Nephron progenitor cell (in vitro differentiated cells): Measurements from ENCODE around the gene NOP53.
"Not testable (repeated sequence)": the region's sequence is repeated elsewhere in the genome, so short reads cannot be mapped to it uniquely, and the experiment has no call there.

Source experiments
- DNase-seq: peaks from one replicate; pipeline ENCODE4 v3.0.0; 2021
- H3K27ac Mint-ChIP-seq: 2 replicates; pipeline ENCODE4 v1.8.0; 2021; ENCODE audit warnings: mild to moderate bottlenecking, moderate library complexity, mixed read lengths
- H3K27me3 Mint-ChIP-seq: 2 replicates; pipeline ENCODE4 v1.8.0; 2021; ENCODE audit warnings: mild to moderate bottlenecking, low read depth, mixed read lengths; ENCODE audit not compliant: poor library complexity
- H3K36me3 Mint-ChIP-seq: 2 replicates; pipeline ENCODE4 v1.8.0; 2021; ENCODE audit warnings: low read depth, mixed read lengths
- H3K4me1 Mint-ChIP-seq: 2 replicates; pipeline ENCODE4 v1.8.0; 2021; ENCODE audit warnings: mixed read lengths
- H3K4me3 Mint-ChIP-seq: 2 replicates; pipeline ENCODE4 v1.8.0; 2021; ENCODE audit warnings: mild to moderate bottlenecking, moderate library complexity, mixed read lengths
- H3K9me3 Mint-ChIP-seq: 2 replicates; pipeline ENCODE4 v1.8.0; 2021; ENCODE audit warnings: mild to moderate bottlenecking, moderate library complexity, mixed read lengths
- CTCF ChIP-seq: fragments of 200-600 bp; sonication (generic); IDR thresholded peaks from 2 replicates; pipeline ENCODE4 v1.5.0; 2021; ENCODE audit warnings: antibody characterized with exemption

Gene NOP53

DNA sequence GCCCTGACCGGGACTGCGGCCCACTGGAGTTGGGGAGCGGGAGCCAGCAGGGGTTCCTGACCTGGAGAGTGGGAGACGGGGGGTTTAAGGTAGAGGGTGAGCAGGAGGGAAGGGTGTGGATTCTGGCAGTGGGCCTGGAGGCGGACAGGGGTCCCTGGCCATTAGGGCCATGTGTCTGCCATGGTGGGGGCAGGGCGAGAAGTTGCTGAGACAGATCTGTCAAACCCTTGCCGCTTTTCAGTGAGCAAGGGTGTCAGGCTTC is 20.9 kb downstream of the NOP53 start:
- H3K27ac Mint-ChIP-seq, result no peak overlapping the region
- no peaks in the 10 kb centered on the region for H3K9me3 Mint-ChIP-seq
- peaks cover 20% of the 10 kb centered on the region for H3K27me3 Mint-ChIP-seq
- no peak for TF ChIP-seq CTCF
- no peak for DNase-seq
- H3K4me1 Mint-ChIP-seq, result peaks cover 21% of the 10 kb centered on the region
- H3K36me3 Mint-ChIP-seq, result no peaks in the 10 kb centered on the region
- H3K4me3 Mint-ChIP-seq, result no peak overlapping the region

DNA sequence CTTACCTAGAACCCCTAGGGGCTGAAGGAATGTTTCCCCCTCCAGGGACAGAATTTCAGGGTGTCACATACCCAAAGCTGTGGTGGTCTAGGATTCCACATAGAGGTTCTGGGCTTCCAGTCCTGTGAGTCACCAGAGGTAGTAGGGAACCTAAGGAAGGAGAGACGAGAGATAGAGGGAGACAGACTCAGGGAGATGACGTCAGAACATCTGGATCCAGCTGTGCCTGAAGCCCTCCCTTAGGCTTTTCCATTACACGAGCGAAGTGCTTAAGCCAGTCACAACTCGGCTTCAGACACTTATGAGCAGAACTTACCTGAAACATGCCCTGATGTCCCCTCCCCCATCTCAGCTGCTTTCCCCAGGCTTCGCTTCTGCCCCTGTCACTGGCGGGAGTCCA is 21.3 kb downstream of the NOP53 start:
- Mint-ChIP-seq H3K9me3 (no peaks in the 10 kb centered on the region), H3K4me3 (no peak overlapping the region), H3K27me3 (peaks cover 24% of the 10 kb centered on the region), H3K27ac (no peak overlapping the region), H3K4me1 (peaks cover 21% of the 10 kb centered on the region), H3K36me3 (no peaks in the 10 kb centered on the region)
- TF ChIP-seq CTCF, result no peak
- no peak for DNase-seq

DNA sequence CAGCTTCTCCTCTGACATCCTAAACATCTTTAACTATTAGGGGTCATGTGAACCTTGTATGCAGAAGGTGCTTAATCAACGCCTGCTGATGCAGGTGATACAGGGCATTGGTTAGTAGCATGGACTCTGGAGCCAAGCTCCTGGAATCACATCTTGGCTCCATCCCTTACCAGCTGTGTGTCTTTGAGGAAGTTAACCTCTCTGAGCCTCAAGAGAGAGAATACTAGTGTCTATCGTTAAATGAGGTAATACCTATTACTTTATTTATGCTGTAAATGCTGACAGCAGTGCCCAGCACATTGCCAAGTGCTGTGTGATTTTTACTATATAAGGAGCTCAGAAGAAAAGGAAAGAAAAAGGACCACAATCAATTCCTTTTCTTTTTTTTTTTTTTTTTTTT is 22.0 kb downstream of the NOP53 start:
- no peak for DNase-seq
- Mint-ChIP-seq H3K36me3 (no peaks in the 10 kb centered on the region), H3K4me3 (no peak overlapping the region), H3K27me3 (peaks cover 26% of the 10 kb centered on the region), H3K27ac (no peak overlapping the region), H3K4me1 (peaks cover 21% of the 10 kb centered on the region), H3K9me3 (no peaks in the 10 kb centered on the region)
- TF ChIP-seq CTCF, result no peak

DNA sequence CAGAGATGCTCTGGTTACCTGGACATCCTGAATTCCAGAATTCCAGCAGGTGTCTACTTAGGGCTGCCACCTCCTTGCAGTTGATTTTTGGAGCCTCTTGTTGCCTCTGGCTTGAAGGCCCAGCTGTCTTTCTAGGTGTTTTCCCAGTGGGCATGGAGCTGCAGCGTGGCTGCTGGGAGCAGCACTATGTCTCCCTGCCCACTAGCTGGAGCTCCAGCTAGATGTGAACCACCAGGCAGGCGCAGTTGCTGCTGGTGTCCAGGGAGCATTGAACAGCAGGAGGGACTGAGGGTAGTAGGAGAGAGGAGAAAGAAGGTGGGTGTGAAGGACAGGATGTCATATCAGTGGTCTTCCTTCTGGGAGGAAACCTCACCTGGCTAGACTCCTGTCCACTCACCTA is 23.3 kb downstream of the NOP53 start:
- Mint-ChIP-seq H3K4me1 (peaks cover 16% of the 10 kb centered on the region), H3K27ac (no peak overlapping the region)

DNA sequence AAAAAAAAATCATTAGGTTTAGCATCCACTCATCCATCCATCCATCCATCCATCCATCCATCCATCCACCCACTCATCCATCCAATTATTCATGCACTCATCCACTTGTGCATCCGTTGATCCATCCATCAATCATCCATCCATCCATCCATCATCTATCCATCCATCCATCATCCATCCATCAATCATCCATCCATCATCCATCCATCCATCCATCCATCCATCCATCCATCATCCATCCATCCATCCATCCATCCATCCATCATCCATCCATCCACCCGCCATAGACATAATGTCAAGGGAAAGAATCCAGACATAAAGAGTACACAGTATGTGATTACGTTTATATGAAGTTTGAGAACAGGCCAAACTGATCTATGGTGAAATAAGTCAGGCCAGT is 24.2 kb downstream of the NOP53 start:
- Mint-ChIP-seq H3K9me3 (no peaks in the 10 kb centered on the region), H3K27ac (no peak overlapping the region), H3K36me3 (no peaks in the 10 kb centered on the region), H3K4me1 (peaks cover 23% of the 10 kb centered on the region), H3K27me3 (peaks cover 27% of the 10 kb centered on the region), H3K4me3 (no peak overlapping the region)
- TF ChIP-seq CTCF, result no peak
- no peak for DNase-seq

More for the DNA sequence above, 23.3 kb downstream of the NOP53 start:
- H3K27me3 Mint-ChIP-seq, result peaks cover 27% of the 10 kb centered on the region
- DNase-seq, result no peak
- no peaks in the 10 kb centered on the region for H3K36me3 Mint-ChIP-seq
- TF ChIP-seq CTCF, result no peak
- H3K4me3 Mint-ChIP-seq, result no peak overlapping the region
- no peaks in the 10 kb centered on the region for H3K9me3 Mint-ChIP-seq

GRCh38 chr19:47771291-47771690 is 25.9 kb downstream of the NOP53 start:
- DNase-seq, H3K36me3 Mint-ChIP-seq, H3K27ac Mint-ChIP-seq, H3K9me3 Mint-ChIP-seq, H3K4me3 Mint-ChIP-seq: not testable (repeated sequence)
- peaks cover 27% of the 10 kb centered on the region for H3K27me3 Mint-ChIP-seq
- H3K4me1 Mint-ChIP-seq, result peaks cover 15% of the 10 kb centered on the region

DNA sequence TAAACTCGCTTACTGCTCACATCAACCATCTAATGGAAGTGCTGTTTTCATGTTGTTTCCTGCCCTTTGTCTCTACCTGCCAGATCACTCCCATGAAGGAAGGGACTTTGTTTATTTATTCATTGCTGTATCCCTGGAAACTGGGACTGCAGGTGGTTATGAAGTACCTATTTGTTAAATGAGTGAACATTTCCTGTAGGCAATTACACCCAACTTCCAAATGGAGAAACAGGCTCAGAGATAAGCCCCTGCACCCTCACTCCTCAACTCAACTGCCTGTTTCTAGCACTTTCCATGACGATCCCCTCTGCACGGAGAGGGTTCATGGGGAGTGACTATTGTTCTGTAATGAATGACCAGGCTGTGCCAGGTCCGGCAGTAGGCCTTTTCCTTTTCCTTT is 31.2 kb downstream of the NOP53 start:
- H3K9me3 Mint-ChIP-seq, result no peaks in the 10 kb centered on the region
- H3K27me3 Mint-ChIP-seq, result peaks cover 6% of the 10 kb centered on the region

GRCh38 chr19:47777245-47778048 is 32.1 kb downstream of the NOP53 start:
- Mint-ChIP-seq H3K36me3 (peaks cover 17% of the 10 kb centered on the region), H3K4me3 (peak overlapping the region; percentile 87), H3K4me1 (peaks cover 33% of the 10 kb centered on the region), H3K27ac (peak overlapping the region; percentile 98)
- not testable (repeated sequence) for DNase-seq, H3K9me3 Mint-ChIP-seq, H3K27me3 Mint-ChIP-seq

More for the DNA sequence above, 31.2 kb downstream of the NOP53 start:
- no peak for DNase-seq
- H3K4me3 Mint-ChIP-seq, result no peak overlapping the region
- H3K27ac Mint-ChIP-seq, result no peak overlapping the region
- H3K4me1 Mint-ChIP-seq, result peaks cover 33% of the 10 kb centered on the region
- H3K36me3 Mint-ChIP-seq, result peaks cover 8% of the 10 kb centered on the region
- TF ChIP-seq CTCF, result no peak
